ENCODE data around the gene SGPP2. TPM values are rescaled to one million over a fixed set of nuclear protein-coding genes. Genes with fewer than 3 reads are reported as not detected.

SGPP2 gene
- total RNA-seq, 1 experiment from 2014 or later, result not detected

- Histone ChIP-seq H3K27me3 (ENCODE audit: low read length) (no peaks in the 10 kb centered on the region), H3K4me1 (ENCODE audit: low read length) (peaks cover 8% of the 10 kb centered on the region), H3K9ac (ENCODE audit: low read length) (no peak overlapping the region), H3K27ac (ENCODE audit: low read length) (no peak overlapping the region), H4K20me1 (ENCODE audit: insufficient read depth, low read depth, low read length) (no peaks in the 10 kb centered on the region), H3K4me3 (ENCODE audit: low read length) (no peak overlapping the region), H3K9me2 (replicated peaks; ENCODE audit: insufficient read depth, low read length) (no peaks in the 10 kb centered on the region), H3K79me2 (ENCODE audit: low read length) (no peaks in the 10 kb centered on the region), H2AFZ (ENCODE audit: low read length) (no peak overlapping the region), H3K4me2 (ENCODE audit: low read depth, low read length, poor library complexity, severe bottlenecking) (no peak overlapping the region), H3K36me3 (ENCODE audit: insufficient read depth, low read length) (no peaks in the 10 kb centered on the region), H3K9me3 (ENCODE audit: low read length) (no peaks in the 10 kb centered on the region)
- no peak for DNase-seq
These were observed 2.7 kb upstream of the SGPP2 start for GRCh38 chr2:222421626-222422025.

DNA sequence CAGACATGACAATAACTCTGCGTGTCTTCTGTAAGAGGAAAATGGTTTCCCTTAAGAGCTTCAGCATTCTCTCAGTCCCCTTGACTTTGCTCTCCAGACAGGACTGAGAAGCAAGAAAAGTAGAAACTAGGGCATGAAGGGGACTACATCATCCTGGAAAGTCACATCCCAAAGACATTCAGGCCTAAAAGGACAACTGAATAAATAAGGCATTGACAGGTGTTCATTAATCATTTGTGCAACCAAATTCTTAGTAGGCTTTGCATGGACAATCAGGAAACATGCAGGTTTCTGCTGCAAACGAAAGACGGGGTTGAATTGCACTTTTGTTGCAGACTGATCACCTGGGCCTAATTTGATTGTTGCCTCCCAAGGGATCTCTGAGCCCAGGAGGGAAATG is 1.2 kb upstream of the SGPP2 start:
- DNase-seq, result no peak
- H3K4me3 ChIP-seq (ENCODE audit: low read length), result no peak overlapping the region
- H3K9me2 ChIP-seq (replicated peaks; ENCODE audit: insufficient read depth, low read length), result no peaks in the 10 kb centered on the region
- no peak overlapping the region for H3K4me2 ChIP-seq (ENCODE audit: low read depth, low read length, poor library complexity, severe bottlenecking)
- H3K27me3 ChIP-seq (ENCODE audit: low read length), result no peaks in the 10 kb centered on the region
- H3K9ac ChIP-seq (ENCODE audit: low read length), result no peak overlapping the region
- no peaks in the 10 kb centered on the region for H3K36me3 ChIP-seq (ENCODE audit: insufficient read depth, low read length)
- H3K79me2 ChIP-seq (ENCODE audit: low read length), result no peaks in the 10 kb centered on the region
- H3K9me3 ChIP-seq (ENCODE audit: low read length), result no peaks in the 10 kb centered on the region
- H3K27ac ChIP-seq (ENCODE audit: low read length), result no peak overlapping the region
- no peaks in the 10 kb centered on the region for H4K20me1 ChIP-seq (ENCODE audit: insufficient read depth, low read depth, low read length)
- peaks cover 8% of the 10 kb centered on the region for H3K4me1 ChIP-seq (ENCODE audit: low read length)
- no peak overlapping the region for H2AFZ ChIP-seq (ENCODE audit: low read length)

DNA sequence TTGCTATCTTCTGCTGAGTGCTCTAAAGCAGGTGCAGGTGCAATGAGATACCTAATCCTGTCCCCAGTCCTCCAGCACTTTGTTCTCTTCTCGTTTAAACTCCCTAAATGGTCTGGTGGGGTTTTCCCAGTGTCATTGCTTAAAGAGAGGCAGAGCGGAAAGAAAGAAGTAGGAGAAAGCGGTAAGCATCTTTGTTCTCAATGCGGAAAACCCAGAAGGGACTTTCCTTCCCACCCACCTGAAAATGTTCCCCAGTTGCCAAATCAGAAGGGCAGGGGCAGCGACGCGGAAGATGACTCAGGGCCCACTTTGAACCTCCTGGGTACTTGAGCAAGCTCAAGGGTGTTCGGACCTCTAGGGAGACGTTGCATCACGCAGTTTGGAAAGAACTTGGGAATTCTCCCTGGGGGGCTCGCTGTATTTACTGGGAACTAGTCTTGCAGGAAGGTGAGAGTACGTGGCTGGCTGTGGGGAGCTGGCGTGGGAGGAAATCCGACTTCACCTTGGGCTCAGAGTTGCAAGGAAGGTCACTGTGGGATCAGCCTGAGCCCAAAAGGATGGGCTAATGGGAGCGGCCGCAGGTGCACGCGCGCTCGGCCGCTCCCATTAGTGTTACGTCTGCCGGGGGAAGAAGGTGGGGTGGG is 589 bp upstream of the SGPP2 start:
- Histone ChIP-seq H3K9me2 (replicated peaks; ENCODE audit: insufficient read depth, low read length) (no peaks in the 10 kb centered on the region), H3K36me3 (ENCODE audit: insufficient read depth, low read length) (no peaks in the 10 kb centered on the region), H3K4me1 (ENCODE audit: low read length) (peaks cover 8% of the 10 kb centered on the region), H4K20me1 (ENCODE audit: insufficient read depth, low read depth, low read length) (no peaks in the 10 kb centered on the region), H3K9ac (ENCODE audit: low read length) (no peak overlapping the region), H3K9me3 (ENCODE audit: low read length) (no peaks in the 10 kb centered on the region), H3K27me3 (ENCODE audit: low read length) (no peaks in the 10 kb centered on the region), H3K4me3 (ENCODE audit: low read length) (no peak overlapping the region), H3K27ac (ENCODE audit: low read length) (no peak overlapping the region), H3K4me2 (ENCODE audit: low read depth, low read length, poor library complexity, severe bottlenecking) (no peak overlapping the region), H3K79me2 (ENCODE audit: low read length) (no peaks in the 10 kb centered on the region), H2AFZ (ENCODE audit: low read length) (no peak overlapping the region)
- DNase-seq, result no peak

- H3K4me1 ChIP-seq (ENCODE audit: low read length), result peaks cover 8% of the 10 kb centered on the region
- no peak overlapping the region for H3K9ac ChIP-seq (ENCODE audit: low read length)
- no peaks in the 10 kb centered on the region for H3K9me3 ChIP-seq (ENCODE audit: low read length)
- no peak overlapping the region for H3K4me3 ChIP-seq (ENCODE audit: low read length)
- H3K36me3 ChIP-seq (ENCODE audit: insufficient read depth, low read length), result no peaks in the 10 kb centered on the region
- no peaks in the 10 kb centered on the region for H3K9me2 ChIP-seq (replicated peaks; ENCODE audit: insufficient read depth, low read length)
- DNase-seq, result no peak
- no peaks in the 10 kb centered on the region for H4K20me1 ChIP-seq (ENCODE audit: insufficient read depth, low read depth, low read length)
- no peaks in the 10 kb centered on the region for H3K27me3 ChIP-seq (ENCODE audit: low read length)
- no peak overlapping the region for H3K27ac ChIP-seq (ENCODE audit: low read length)
- H3K79me2 ChIP-seq (ENCODE audit: low read length), result no peaks in the 10 kb centered on the region
- H3K4me2 ChIP-seq (ENCODE audit: low read depth, low read length, poor library complexity, severe bottlenecking), result no peak overlapping the region
- H2AFZ ChIP-seq (ENCODE audit: low read length), result no peak overlapping the region
These were observed 657 bp downstream of the SGPP2 start for GRCh38 chr2:222424729-222425671.

DNA sequence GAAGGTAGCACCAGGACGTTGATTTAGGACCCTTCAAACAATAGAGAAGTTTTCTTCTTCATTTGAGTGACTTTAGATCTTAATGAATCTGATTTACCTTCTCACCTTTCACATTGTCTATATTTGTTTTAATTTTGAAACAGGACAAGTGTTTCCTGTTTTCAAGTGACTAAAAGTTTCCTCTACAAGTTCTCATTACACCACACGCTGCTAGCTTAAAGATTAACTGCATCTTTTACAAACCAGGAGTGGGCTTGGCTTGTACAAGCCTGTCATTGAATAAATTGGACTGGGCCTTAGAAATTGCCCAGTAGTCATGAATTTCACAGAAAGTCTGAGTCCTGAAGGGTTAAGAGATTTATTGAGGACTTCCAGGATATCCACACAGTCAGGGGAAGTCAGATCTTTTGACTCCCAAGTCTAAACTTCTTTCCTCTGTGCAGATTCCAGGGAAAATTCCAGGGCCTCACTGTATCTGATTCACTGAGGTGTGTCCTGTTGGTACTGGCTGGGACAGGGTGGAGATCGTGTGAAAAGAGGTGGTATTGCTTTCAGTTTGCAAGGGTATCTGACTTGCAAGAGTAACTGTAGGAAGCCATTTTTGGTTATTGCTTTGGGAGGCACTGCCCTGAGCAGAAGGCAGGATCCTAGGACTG is 3.4 kb downstream of the SGPP2 start:
- H2AFZ ChIP-seq (ENCODE audit: low read length), result no peak overlapping the region
- H3K36me3 ChIP-seq (ENCODE audit: insufficient read depth, low read length), result no peaks in the 10 kb centered on the region
- no peaks in the 10 kb centered on the region for H3K79me2 ChIP-seq (ENCODE audit: low read length)
- H3K27ac ChIP-seq (ENCODE audit: low read length), result no peak overlapping the region
- no peaks in the 10 kb centered on the region for H4K20me1 ChIP-seq (ENCODE audit: insufficient read depth, low read depth, low read length)
- no peaks in the 10 kb centered on the region for H3K9me3 ChIP-seq (ENCODE audit: low read length)
- no peaks in the 10 kb centered on the region for H3K9me2 ChIP-seq (replicated peaks; ENCODE audit: insufficient read depth, low read length)
- peaks cover 8% of the 10 kb centered on the region for H3K4me1 ChIP-seq (ENCODE audit: low read length)
- no peaks in the 10 kb centered on the region for H3K27me3 ChIP-seq (ENCODE audit: low read length)
- no peak overlapping the region for H3K4me3 ChIP-seq (ENCODE audit: low read length)
- H3K9ac ChIP-seq (ENCODE audit: low read length), result no peak overlapping the region
- no peak for DNase-seq
- no peak overlapping the region for H3K4me2 ChIP-seq (ENCODE audit: low read depth, low read length, poor library complexity, severe bottlenecking)

GRCh38 chr2:222430071-222430470 is 5.7 kb downstream of the SGPP2 start:
- Histone ChIP-seq H2AFZ (ENCODE audit: low read length) (no peak overlapping the region), H3K27ac (ENCODE audit: low read length) (no peak overlapping the region), H3K4me3 (ENCODE audit: low read length) (no peak overlapping the region), H3K79me2 (ENCODE audit: low read length) (no peaks in the 10 kb centered on the region), H3K36me3 (ENCODE audit: insufficient read depth, low read length) (no peaks in the 10 kb centered on the region), H4K20me1 (ENCODE audit: insufficient read depth, low read depth, low read length) (no peaks in the 10 kb centered on the region), H3K27me3 (ENCODE audit: low read length) (no peaks in the 10 kb centered on the region), H3K9ac (ENCODE audit: low read length) (no peak overlapping the region), H3K9me2 (replicated peaks; ENCODE audit: insufficient read depth, low read length) (no peaks in the 10 kb centered on the region), H3K9me3 (ENCODE audit: low read length) (no peaks in the 10 kb centered on the region), H3K4me1 (ENCODE audit: low read length) (peaks cover 16% of the 10 kb centered on the region), H3K4me2 (ENCODE audit: low read depth, low read length, poor library complexity, severe bottlenecking) (no peak overlapping the region)
- no peak for DNase-seq

- no peak for DNase-seq
- no peak overlapping the region for H2AFZ ChIP-seq (ENCODE audit: low read length)
- no peaks in the 10 kb centered on the region for H3K36me3 ChIP-seq (ENCODE audit: insufficient read depth, low read length)
- no peak overlapping the region for H3K4me3 ChIP-seq (ENCODE audit: low read length)
- no peaks in the 10 kb centered on the region for H3K9me2 ChIP-seq (replicated peaks; ENCODE audit: insufficient read depth, low read length)
- H3K4me1 ChIP-seq (ENCODE audit: low read length), result peaks cover 16% of the 10 kb centered on the region
- no peaks in the 10 kb centered on the region for H4K20me1 ChIP-seq (ENCODE audit: insufficient read depth, low read depth, low read length)
- H3K79me2 ChIP-seq (ENCODE audit: low read length), result no peaks in the 10 kb centered on the region
- no peak overlapping the region for H3K9ac ChIP-seq (ENCODE audit: low read length)
- H3K27me3 ChIP-seq (ENCODE audit: low read length), result no peaks in the 10 kb centered on the region
- no peaks in the 10 kb centered on the region for H3K9me3 ChIP-seq (ENCODE audit: low read length)
- H3K27ac ChIP-seq (ENCODE audit: low read length), result no peak overlapping the region
- no peak overlapping the region for H3K4me2 ChIP-seq (ENCODE audit: low read depth, low read length, poor library complexity, severe bottlenecking)
These were observed 6.3 kb downstream of the SGPP2 start for GRCh38 chr2:222430681-222431080.

GRCh38 chr2:222431869-222432268 is 7.5 kb downstream of the SGPP2 start:
- no peak overlapping the region for H3K9ac ChIP-seq (ENCODE audit: low read length)
- no peak overlapping the region for H3K4me3 ChIP-seq (ENCODE audit: low read length)
- no peaks in the 10 kb centered on the region for H3K79me2 ChIP-seq (ENCODE audit: low read length)
- no peak overlapping the region for H3K27ac ChIP-seq (ENCODE audit: low read length)
- H3K4me2 ChIP-seq (ENCODE audit: low read depth, low read length, poor library complexity, severe bottlenecking), result no peak overlapping the region
- no peak overlapping the region for H2AFZ ChIP-seq (ENCODE audit: low read length)
- H3K9me3 ChIP-seq (ENCODE audit: low read length), result no peaks in the 10 kb centered on the region
- peaks cover 16% of the 10 kb centered on the region for H3K4me1 ChIP-seq (ENCODE audit: low read length)
- H3K27me3 ChIP-seq (ENCODE audit: low read length), result no peaks in the 10 kb centered on the region
- no peak for DNase-seq
- H3K36me3 ChIP-seq (ENCODE audit: insufficient read depth, low read length), result no peaks in the 10 kb centered on the region
- no peaks in the 10 kb centered on the region for H4K20me1 ChIP-seq (ENCODE audit: insufficient read depth, low read depth, low read length)
- no peaks in the 10 kb centered on the region for H3K9me2 ChIP-seq (replicated peaks; ENCODE audit: insufficient read depth, low read length)

Measured in Karpas-422 (cell line).